ENCODE measurements around the gene ITGB1.

GRCh38 chr10:32950591-32951108 lies 7.4 kb downstream of the ITGB1 start:
- TF ChIP-seq, protein P1, sequence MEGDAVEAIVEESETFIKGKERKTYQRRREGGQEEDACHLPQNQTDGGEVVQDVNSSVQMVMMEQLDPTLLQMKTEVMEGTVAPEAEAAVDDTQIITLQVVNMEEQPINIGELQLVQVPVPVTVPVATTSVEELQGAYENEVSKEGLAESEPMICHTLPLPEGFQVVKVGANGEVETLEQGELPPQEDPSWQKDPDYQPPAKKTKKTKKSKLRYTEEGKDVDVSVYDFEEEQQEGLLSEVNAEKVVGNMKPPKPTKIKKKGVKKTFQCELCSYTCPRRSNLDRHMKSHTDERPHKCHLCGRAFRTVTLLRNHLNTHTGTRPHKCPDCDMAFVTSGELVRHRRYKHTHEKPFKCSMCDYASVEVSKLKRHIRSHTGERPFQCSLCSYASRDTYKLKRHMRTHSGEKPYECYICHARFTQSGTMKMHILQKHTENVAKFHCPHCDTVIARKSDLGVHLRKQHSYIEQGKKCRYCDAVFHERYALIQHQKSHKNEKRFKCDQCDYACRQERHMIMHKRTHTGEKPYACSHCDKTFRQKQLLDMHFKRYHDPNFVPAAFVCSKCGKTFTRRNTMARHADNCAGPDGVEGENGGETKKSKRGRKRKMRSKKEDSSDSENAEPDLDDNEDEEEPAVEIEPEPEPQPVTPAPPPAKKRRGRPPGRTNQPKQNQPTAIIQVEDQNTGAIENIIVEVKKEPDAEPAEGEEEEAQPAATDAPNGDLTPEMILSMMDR (conservative IDR thresholded peaks at IDR 0.05) = no peak
- TF ChIP-seq EZH2 (IDR thresholded peaks at IDR 0.05; ENCODE audit: low read depth) = no peak
